Epithelial cell of proximal tubule (primary cell): ENCODE data around the gene GARRE1. TPM values are rescaled to one million over a fixed set of nuclear protein-coding genes. Genes with fewer than 3 reads are reported as not detected.
"Not testable (repeated sequence)": the region's sequence is repeated elsewhere in the genome, so short reads cannot be mapped to it uniquely, and the experiment has no call there.

Source experiments
- DNase-seq: peaks from one replicate; pipeline ENCODE4 v3.0.0-alpha.2; 2011; ENCODE audit warnings: low read depth
- H3K4me3 ChIP-seq: 2 replicates; pipeline ENCODE4 v1.5.1; 2011; ENCODE audit warnings: low read depth, mild to moderate bottlenecking, low read length
- total RNA-seq: library from RNA; depleted of rRNA; stranded (reverse); fragments of >200 nt; gene quantifications from 2 replicates; pipeline ENCODE4 v1.2.3, GENCODE V29; 2015
- TF ChIP-seq, protein P1 (sequence below): conservative IDR thresholded peaks from 2 replicates; pipeline ENCODE4 v1.5.1; 2012; ENCODE audit warnings: low read depth, mild to moderate bottlenecking, low read length

GARRE1 gene
- total RNA-seq, 1 donor from 2014 or later: 10.1 TPM

DNA sequence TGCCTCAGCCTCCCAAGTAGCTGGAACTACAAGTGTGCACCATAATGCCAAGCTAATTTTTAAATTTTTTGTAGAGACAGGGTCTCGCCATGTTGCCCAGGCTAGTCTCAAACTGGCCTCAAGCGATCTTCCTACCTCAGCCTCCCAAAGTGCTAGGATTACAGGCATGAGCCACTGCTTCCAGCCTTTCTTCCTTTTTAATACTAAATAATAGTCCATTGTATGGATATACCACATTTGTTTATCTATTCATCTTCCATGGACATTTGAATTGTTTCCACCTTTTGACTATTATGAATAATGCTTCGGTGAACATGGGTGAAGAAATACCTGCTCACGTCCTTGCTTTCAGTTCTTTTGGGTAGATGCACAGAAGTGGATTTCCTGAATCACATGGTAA, 24.4 kb downstream of the GARRE1 start:
- TF ChIP-seq, protein P1, sequence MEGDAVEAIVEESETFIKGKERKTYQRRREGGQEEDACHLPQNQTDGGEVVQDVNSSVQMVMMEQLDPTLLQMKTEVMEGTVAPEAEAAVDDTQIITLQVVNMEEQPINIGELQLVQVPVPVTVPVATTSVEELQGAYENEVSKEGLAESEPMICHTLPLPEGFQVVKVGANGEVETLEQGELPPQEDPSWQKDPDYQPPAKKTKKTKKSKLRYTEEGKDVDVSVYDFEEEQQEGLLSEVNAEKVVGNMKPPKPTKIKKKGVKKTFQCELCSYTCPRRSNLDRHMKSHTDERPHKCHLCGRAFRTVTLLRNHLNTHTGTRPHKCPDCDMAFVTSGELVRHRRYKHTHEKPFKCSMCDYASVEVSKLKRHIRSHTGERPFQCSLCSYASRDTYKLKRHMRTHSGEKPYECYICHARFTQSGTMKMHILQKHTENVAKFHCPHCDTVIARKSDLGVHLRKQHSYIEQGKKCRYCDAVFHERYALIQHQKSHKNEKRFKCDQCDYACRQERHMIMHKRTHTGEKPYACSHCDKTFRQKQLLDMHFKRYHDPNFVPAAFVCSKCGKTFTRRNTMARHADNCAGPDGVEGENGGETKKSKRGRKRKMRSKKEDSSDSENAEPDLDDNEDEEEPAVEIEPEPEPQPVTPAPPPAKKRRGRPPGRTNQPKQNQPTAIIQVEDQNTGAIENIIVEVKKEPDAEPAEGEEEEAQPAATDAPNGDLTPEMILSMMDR: no peak
- no peak overlapping the region for H3K4me3 ChIP-seq
- no peak for DNase-seq

DNA sequence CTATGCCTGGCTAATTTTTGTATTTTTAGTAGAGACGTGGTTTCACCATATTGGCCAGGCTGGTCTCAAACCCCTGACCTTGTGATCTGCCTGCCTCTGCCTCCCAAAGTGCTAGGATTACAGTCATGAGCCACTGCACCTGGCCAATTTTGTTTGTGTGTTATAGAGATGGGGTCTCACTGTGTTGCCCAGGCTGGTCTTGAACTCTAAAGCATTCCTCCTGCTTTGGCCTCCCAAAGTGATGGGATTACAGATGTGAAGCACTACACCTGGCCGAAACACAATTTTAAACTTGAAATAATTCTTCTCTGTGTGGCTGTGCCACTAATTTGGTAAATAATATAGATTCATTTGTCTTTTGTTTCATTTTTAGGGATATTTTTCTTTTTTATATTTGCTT, 27.1 kb downstream of the GARRE1 start:
- not testable (repeated sequence) for H3K4me3 ChIP-seq, DNase-seq

DNA sequence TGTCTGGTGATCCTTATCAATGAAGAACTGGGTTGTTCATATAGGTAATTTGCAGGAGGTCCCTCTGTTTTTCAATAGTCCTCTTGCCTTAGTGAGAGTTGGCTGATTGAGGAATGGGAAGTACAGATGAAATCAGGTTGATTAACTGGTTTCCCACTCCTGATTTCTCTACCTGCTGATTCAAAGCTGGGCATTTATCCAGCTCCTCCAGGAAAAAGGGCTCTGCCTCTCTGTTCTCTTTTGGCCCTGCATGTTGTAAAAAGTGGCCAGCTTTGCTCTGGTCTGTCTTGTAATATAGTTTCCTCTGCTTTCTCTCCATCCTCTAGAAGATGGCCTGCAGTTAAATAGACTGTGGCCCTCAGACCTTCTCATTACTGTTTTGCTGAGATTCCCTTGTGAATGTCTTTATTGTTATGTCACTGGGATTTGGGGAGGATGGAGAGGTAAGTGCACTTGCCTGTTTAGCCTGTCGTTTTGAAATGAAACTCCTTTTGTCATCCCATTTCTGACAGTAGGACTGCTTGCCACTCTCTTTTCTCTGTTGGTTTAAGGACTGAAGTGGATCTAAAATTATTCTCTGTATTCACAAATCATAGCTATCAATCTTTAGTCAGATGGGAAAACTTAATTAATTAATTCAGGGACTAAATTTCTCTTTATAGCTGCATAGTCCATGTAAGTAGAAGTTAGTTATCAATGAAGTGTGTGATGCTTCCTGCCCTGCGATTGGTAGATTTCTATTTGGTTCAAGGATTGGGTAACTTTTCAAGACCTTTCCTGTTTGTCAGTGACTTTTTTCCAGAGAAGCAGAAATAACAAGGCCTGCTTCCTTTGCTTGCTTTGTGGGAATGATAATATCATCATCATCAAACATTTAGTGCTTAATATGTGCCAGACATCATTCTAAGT, 28.5 kb downstream of the GARRE1 start:
- TF ChIP-seq, protein P1: no peak
- no peak for DNase-seq
- H3K4me3 ChIP-seq: no peak overlapping the region

DNA sequence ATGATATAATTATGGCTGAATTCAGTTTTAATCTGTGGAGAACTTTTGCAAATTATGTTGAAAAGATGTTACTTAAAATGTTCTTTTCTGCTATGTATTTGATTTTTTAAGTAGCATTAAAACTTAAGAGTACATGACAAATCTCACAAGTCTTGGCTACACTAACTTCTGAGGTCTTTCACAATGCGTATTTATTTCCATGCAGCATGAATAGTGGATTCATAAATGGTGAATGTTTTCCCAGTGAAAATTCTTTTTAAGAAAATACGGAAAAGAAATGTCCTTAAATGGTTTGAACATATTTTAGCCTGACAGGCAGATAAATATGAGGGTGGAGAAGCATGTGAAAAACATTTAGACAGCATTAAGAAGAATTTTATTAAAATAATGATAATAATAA, 30.2 kb downstream of the GARRE1 start:
- H3K4me3 ChIP-seq: no peak overlapping the region
- no peak for DNase-seq
- TF ChIP-seq, protein P1: no peak

DNA sequence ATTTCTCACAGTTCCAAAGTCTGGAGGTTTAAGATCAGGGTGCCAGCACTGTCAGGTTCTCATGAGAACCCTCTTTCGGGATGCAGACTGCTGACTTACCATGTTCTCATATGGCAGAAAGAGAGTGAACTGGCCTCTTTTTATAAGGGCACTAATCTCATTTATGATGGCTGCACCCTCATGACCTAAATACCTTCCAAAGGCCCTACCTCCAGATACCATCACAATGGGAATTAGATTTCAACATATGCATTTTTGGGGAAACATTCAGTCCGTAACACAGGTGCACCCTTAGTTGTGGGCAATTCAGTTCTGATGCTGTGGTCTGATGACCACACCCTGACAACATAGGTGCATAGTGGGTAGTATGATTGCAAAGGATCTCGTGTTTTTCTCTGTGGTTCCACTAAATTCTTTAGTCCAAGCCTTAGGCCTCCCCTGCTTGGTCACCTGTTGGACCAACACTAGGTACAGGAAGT, 33.3 kb downstream of the GARRE1 start:
- TF ChIP-seq, protein P1: no peak
- H3K4me3 ChIP-seq: no peak overlapping the region
- no peak for DNase-seq

DNA sequence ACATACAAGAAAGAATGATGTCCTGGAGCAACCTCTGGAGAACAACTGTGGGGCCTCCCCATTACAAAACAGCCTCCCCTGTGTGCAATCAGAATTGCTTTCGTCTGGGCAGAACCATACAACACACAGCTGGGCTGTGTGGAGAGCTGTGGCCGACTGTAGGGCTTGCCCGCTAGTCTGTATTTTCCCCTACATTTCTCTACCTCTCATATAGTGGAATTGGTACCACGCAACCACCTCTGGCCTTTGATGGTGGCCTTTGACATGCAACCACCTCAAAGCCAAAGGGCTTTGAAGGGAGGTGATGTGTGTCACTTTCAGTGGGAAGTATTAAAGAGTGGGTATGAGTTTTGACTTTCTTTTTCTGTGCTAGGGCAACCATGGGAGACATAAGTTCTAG, 34.0 kb downstream of the GARRE1 start:
- H3K4me3 ChIP-seq: no peak overlapping the region
- no peak for DNase-seq
- TF ChIP-seq, protein P1: no peak

DNA sequence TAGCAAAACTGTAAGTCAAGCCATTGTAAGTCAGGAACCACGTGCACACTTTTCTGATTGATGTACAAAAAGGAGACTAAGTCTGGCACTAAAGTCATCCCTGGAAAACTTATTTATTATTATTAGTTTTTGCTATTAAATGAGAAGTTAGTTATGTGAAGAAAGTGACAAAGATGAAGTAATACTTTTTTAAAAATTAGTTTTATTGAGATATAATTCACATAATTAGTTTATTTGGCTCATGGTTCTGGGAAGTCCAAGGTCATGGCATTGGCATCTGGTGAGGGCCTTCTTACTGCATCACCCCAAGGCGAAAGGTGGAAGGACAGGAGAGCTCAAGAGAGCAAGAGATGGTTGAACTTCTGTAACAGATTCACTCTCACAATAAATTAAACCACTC, 36.9 kb downstream of the GARRE1 start:
- no peak for DNase-seq
- TF ChIP-seq, protein P1: no peak
- no peak overlapping the region for H3K4me3 ChIP-seq
